ENCODE measurements around the gene ANXA6. TPM values are rescaled to one million over a fixed set of nuclear protein-coding genes. Genes with fewer than 3 reads are reported as not detected.

Gene ANXA6
- total and polyA plus RNA-seq, 9 of the 15 experiments (the other 6 are each of a cell fraction or from before 2014, with no cell fraction given), result 0.70 to 13.2 (median 8.3) TPM

DNA sequence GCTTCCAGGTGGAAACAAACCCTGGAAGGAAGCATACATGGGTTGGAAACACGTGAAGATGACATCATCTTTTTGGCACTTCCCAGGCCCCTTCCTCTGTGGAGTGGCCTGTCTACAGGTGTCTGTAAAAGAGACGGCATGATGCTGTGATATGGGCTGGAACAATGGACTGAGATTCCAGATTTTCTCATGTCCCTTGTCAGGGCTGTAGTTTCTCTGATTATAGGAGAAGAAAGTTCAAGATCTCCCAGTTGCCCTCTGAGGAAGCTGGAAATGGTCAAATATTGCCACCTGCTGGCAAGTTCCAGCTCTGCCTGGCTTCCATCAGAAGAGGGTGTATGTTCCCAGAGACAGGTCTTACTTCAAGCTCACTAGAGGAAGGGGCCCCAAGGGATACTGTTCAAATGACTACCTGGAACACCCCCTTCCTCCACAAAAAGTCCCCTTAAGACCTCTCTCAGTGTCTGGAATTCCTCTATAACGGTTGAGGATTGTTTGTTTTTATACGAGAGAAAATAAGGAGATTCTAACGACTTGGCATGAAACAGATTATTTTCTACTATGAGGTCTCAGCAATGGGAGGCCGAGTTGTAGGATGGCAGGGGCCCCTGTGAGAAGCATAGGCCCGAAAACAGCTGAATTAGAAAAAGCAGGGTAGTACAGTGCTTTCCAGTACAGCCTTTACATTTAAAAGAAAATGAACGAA is 7.3 kb upstream of the ANXA6 start (continued):
- TF ChIP-seq, protein P1, sequence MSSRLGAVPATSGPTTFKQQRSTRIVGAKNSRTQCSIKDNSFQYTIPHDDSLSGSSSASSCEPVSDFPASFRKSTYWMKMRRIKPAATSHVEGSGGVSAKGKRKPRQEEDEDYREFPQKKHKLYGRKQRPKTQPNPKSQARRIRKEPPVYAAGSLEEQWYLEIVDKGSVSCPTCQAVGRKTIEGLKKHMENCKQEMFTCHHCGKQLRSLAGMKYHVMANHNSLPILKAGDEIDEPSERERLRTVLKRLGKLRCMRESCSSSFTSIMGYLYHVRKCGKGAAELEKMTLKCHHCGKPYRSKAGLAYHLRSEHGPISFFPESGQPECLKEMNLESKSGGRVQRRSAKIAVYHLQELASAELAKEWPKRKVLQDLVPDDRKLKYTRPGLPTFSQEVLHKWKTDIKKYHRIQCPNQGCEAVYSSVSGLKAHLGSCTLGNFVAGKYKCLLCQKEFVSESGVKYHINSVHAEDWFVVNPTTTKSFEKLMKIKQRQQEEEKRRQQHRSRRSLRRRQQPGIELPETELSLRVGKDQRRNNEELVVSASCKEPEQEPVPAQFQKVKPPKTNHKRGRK (tag; IDR thresholded peaks at IDR 0.05), result no peak
- TF ChIP-seq SMC3 (conservative IDR thresholded peaks at IDR 0.05; ENCODE audit: insufficient read depth, low read depth, low read length) (peak; percentile 96), CC2D1A (IDR thresholded peaks at IDR 0.05) (peak; percentile 79), SAFB2 (IDR thresholded peaks at IDR 0.05; ENCODE audit: borderline replicate concordance, low read depth, low read length, severe bottlenecking) (no peak), RB1 (IDR thresholded peaks at IDR 0.05; ENCODE audit: low read depth) (peak; percentile 40; the same call in 1 of the 2 replicates), ESRRA (IDR thresholded peaks at IDR 0.05; ENCODE audit: borderline replicate concordance, low read depth) (peak; percentile 52; the same call in 1 of the 2 replicates), PHB (CRISPR knock-in tag; IDR thresholded peaks at IDR 0.05) (no peak), RBM15 (IDR thresholded peaks at IDR 0.05; ENCODE audit: insufficient read depth, low read length) (no peak), STAG1 (CRISPR knock-in tag; IDR thresholded peaks at IDR 0.05; ENCODE audit: borderline replicate concordance) (peak; percentile 56; the same call in 1 of the 2 replicates), HCFC1 (IDR thresholded peaks at IDR 0.05; ENCODE audit: low read depth, low read length) (0 out of 2 replicates have a peak, but pooled peaks have one; percentile 16), JUND (IDR thresholded peaks at IDR 0.05; ENCODE audit: borderline replicate concordance, low read depth, low read length) (peak; percentile 66), JUND (tag; IDR thresholded peaks at IDR 0.05; ENCODE audit: borderline replicate concordance, low read depth, low read length) (peak; percentile 57; the same call in 1 of the 3 replicates), SRF (CRISPR knock-in tag; IDR thresholded peaks at IDR 0.05) (no peak), MAZ (CRISPR knock-in tag; conservative IDR thresholded peaks at IDR 0.05 in 1 of 2, IDR thresholded peaks at IDR 0.05 in 1 of 2) (peak; percentile 18 to 41; a peak in 1 of 4 replicates), NEUROD1 (IDR thresholded peaks at IDR 0.05; ENCODE audit: borderline replicate concordance, low read depth, low read length, partially characterized antibody) (peak; percentile 43), HDGF (IDR thresholded peaks at IDR 0.05) (no peak)
- TF ChIP-seq, protein P2, sequence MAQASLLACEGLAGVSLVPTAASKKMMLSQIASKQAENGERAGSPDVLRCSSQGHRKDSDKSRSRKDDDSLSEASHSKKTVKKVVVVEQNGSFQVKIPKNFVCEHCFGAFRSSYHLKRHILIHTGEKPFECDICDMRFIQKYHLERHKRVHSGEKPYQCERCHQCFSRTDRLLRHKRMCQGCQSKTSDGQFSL (CRISPR knock-in tag; IDR thresholded peaks at IDR 0.05), result no peak
- TF ChIP-seq, protein P2 (tag; IDR thresholded peaks at IDR 0.05), result no peak
- TF ChIP-seq, protein P3, sequence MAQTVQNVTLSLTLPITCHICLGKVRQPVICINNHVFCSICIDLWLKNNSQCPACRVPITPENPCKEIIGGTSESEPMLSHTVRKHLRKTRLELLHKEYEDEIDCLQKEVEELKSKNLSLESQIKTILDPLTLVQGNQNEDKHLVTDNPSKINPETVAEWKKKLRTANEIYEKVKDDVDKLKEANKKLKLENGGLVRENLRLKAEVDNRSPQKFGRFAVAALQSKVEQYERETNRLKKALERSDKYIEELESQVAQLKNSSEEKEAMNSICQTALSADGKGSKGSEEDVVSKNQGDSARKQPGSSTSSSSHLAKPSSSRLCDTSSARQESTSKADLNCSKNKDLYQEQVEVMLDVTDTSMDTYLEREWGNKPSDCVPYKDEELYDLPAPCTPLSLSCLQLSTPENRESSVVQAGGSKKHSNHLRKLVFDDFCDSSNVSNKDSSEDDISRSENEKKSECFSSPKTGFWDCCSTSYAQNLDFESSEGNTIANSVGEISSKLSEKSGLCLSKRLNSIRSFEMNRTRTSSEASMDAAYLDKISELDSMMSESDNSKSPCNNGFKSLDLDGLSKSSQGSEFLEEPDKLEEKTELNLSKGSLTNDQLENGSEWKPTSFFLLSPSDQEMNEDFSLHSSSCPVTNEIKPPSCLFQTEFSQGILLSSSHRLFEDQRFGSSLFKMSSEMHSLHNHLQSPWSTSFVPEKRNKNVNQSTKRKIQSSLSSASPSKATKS (CRISPR knock-in tag; IDR thresholded peaks at IDR 0.05), result no peak
